ENCODE results near the gene RPS3A. TPM values are rescaled to one million over a fixed set of nuclear protein-coding genes. Genes with fewer than 3 reads are reported as not detected.
A peak's percentile ranks its signal among the peaks of the same experiment; 100 is the strongest.

Gene RPS3A
- total and polyA plus RNA-seq, 4 donors = 337 to 1,043 (median 588) TPM

GRCh38 chr4:151152028-151152427 is 52.6 kb downstream of the RPS3A start:
- H3K4me1 ChIP-seq (ENCODE audit: control insufficient read depth in 4 of 4, insufficient read depth in 4 of 4, low read length in 3 of 4) = no peaks in the 10 kb centered on the region
- no peaks in the 10 kb centered on the region for H3K9me3 ChIP-seq (ENCODE audit: control insufficient read depth in 4 of 4, low read length in 3 of 4)
- DNase-seq (ENCODE audit: low spot score) = no peak
- no peaks in the 10 kb centered on the region for H3K27me3 ChIP-seq (ENCODE audit: control insufficient read depth in 4 of 4, insufficient read depth in 4 of 4, low read length in 3 of 4)
- peaks cover 1 to 15% (median 9%) of the 10 kb centered on the region in 4 donors for H3K36me3 ChIP-seq (ENCODE audit: control insufficient read depth in 4 of 4, insufficient read depth in 3 of 4, low read depth in 1 of 4, low read length in 3 of 4)
- no peak overlapping the region for H3K27ac ChIP-seq (ENCODE audit: low read depth in 1 of 2, low read length in 2 of 2)
- TF ChIP-seq ZBTB33 (IDR thresholded peaks at IDR 0.05) (no peak), RXRA (IDR thresholded peaks at IDR 0.05) (no peak), MAX (IDR thresholded peaks at IDR 0.05) (no peak)
- H3K9ac ChIP-seq (ENCODE audit: low read depth in 1 of 2, low read length in 2 of 2) = no peak overlapping the region
- H3K4me3 ChIP-seq (ENCODE audit: low read depth in 1 of 3, low read length in 3 of 3) = no peak overlapping the region
- WGBS = 43% methylated on average over 1 of the region's 1 CpG

GRCh38 chr4:151153585-151153984 is 54.2 kb downstream of the RPS3A start:
- Histone ChIP-seq H3K36me3 (ENCODE audit: control insufficient read depth in 4 of 4, insufficient read depth in 3 of 4, low read depth in 1 of 4, low read length in 3 of 4) (peaks cover 1 to 9% (median 7%) of the 10 kb centered on the region in 4 donors), H3K9ac (ENCODE audit: low read depth in 1 of 2, low read length in 2 of 2) (no peak overlapping the region), H3K9me3 (ENCODE audit: control insufficient read depth in 4 of 4, low read length in 3 of 4) (no peaks in the 10 kb centered on the region), H3K4me3 (ENCODE audit: low read depth in 1 of 3, low read length in 3 of 3) (no peak overlapping the region), H3K27ac (ENCODE audit: low read depth in 1 of 2, low read length in 2 of 2) (no peak overlapping the region), H3K4me1 (ENCODE audit: control insufficient read depth in 4 of 4, insufficient read depth in 4 of 4, low read length in 3 of 4) (no peaks in the 10 kb centered on the region), H3K27me3 (ENCODE audit: control insufficient read depth in 4 of 4, insufficient read depth in 4 of 4, low read length in 3 of 4) (no peaks in the 10 kb centered on the region)
- no peak for DNase-seq (ENCODE audit: low spot score)
- WGBS = 79% methylated on average over 2 of the region's 2 CpGs
- TF ChIP-seq HNF4A (conservative IDR thresholded peaks at IDR 0.05) = no peak
- no peak for TF ChIP-seq ZBTB33 (IDR thresholded peaks at IDR 0.05)
- TF ChIP-seq SP1 (IDR thresholded peaks at IDR 0.05) = no peak
- TF ChIP-seq FOXA2 (IDR thresholded peaks at IDR 0.05) = no peak
- TF ChIP-seq REST (IDR thresholded peaks at IDR 0.05) = no peak
- no peak for TF ChIP-seq TAF1 (conservative IDR thresholded peaks at IDR 0.05)
- no peak for TF ChIP-seq GABPA (IDR thresholded peaks at IDR 0.05 in 1 of 2, conservative IDR thresholded peaks at IDR 0.05 in 1 of 2)
- no peak for TF ChIP-seq MAX (IDR thresholded peaks at IDR 0.05)

Small RNAs within 50 kb of the gene (small RNA-seq; reads per million reads assigned to genes)
- gene SNORD73A (not detected), gene SNORD73B (0.33 reads per million, percentile 34 among the genes with 10 or more reads in this experiment)

Other genes with a start within 250 kb of the RPS3A start
- 10 to 100 TPM; 53.2 to 69.8 TPM for gene LRBA, start 84.3 kb upstream of the RPS3A start, total RNA-seq
- 10 to 100 TPM in 1 of 2 donors, 1 to 10 TPM in 1; 8.2 to 12.3 TPM for gene LRBA, start 84.3 kb upstream of the RPS3A start, polyA plus RNA-seq
- gene PRSS48, start 177.5 kb downstream of the RPS3A start, total RNA-seq = not detected
- under 1 TPM in 1 of 2 donors, not detected in 1; 0.64 TPM for gene PRSS48, start 177.5 kb downstream of the RPS3A start, polyA plus RNA-seq
- gene SH3D19, start 226.0 kb downstream of the RPS3A start, total RNA-seq = 10 to 100 TPM; 11.0 to 22.2 TPM
- 10 to 100 TPM; 15.9 to 18.4 TPM for gene SH3D19, start 226.0 kb downstream of the RPS3A start, polyA plus RNA-seq